GM23248 (cell line): Measurements from ENCODE around the gene NOP53.

ENCODE experiments used
- EZH2 ChIP-seq: fragments of 200-600 bp; sonication (generic); IDR thresholded peaks from 2 replicates; pipeline ENCODE4 v1.6.1; 2018; ENCODE audit warnings: antibody characterized with exemption, mild to moderate bottlenecking; ENCODE audit not compliant: insufficient read depth, poor library complexity, severe bottlenecking
- EZH2phosphoT487 ChIP-seq: fragments of 200-600 bp; sonication (generic); IDR thresholded peaks from 2 replicates; pipeline ENCODE4 v1.6.1; 2018; ENCODE audit warnings: antibody characterized with exemption, moderate library complexity, mild to moderate bottlenecking, low read depth; ENCODE audit not compliant: insufficient read depth

- TF ChIP-seq EZH2 (no peak), EZH2phosphoT487 (no peak)
These were observed 43.4 kb upstream of the NOP53 start for GRCh38 chr19:47701717-47702552.
